ENCODE data around the gene GRK1. TPM values are rescaled to one million over a fixed set of nuclear protein-coding genes. Genes with fewer than 3 reads are reported as not detected.

Gene GRK1
- total and polyA plus RNA-seq, 2 of the 13 experiments (the other 11 are each of a cell fraction or from before 2014, with no cell fraction given), result 0.07 to 0.12 TPM

DNA sequence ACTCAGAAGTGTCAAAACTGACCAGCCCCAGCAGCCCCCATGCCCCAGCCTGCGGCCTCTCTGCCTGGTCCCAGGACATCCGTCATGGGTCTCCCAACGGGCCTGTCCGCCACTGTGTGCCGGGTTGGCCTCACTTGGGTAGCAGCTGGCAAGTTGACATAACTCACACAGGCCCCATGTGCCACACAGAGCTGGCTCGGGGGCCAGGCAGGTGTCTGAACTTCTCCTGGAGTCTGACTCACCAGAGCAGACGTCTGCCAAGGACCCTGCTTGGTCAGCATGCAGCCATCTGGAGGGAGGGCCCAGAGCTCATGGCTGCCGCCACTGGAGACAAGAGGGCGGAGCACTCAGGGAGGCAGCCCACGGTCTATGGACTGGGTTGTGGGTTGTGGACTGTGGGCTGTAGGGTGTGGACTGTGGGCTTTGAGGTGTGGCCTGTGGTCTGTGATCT, 60.0 kb downstream of the GRK1 start:
- in situ Hi-C loops (cut with HindIII; ENCODE audit: extremely low pct_ligation_motif_present, low pct_unique_long_range_greater_than_20kb) (no loop called here), intact Hi-C loops (cut with micrococcal nuclease; ENCODE audit: unreplicated experiment) (no loop called here)
- Histone ChIP-seq H3K4me1 (ENCODE audit: insufficient read depth, low read length) (peaks cover 10% of the 10 kb centered on the region), H3K4me2 (ENCODE audit: low read depth, low read length) (no peak overlapping the region), H3K4me3 (replicated peaks in 1 of 3; ENCODE audit: insufficient read depth in 1 of 3, low read depth in 2 of 3, low read length in 3 of 3) (no peak overlapping the region), H3K27me3 (ENCODE audit: control insufficient read depth in 1 of 2, insufficient read depth in 2 of 2, low read length in 2 of 2) (peaks cover 11 to 46% of the 10 kb centered on the region in 2 experiments; a peak in 4 of 5 replicates), H3K9ac (ENCODE audit: insufficient read depth, low read depth, low read length) (no peak overlapping the region), H3K9me3 (ENCODE audit: low read length) (no peaks in the 10 kb centered on the region), H2AFZ (ENCODE audit: low read length) (no peak overlapping the region), H4K20me1 (ENCODE audit: insufficient read depth, low read length) (no peaks in the 10 kb centered on the region), H3K36me3 (replicated peaks in 1 of 2; ENCODE audit: control insufficient read depth in 1 of 2, insufficient read depth in 2 of 2, low read length in 2 of 2) (no peaks in the 10 kb centered on the region), H3K27ac (ENCODE audit: extremely low read length, insufficient read depth, low read length) (no peak overlapping the region), H3K79me2 (ENCODE audit: insufficient read depth, low read length) (no peaks in the 10 kb centered on the region)
- no peak for FAIRE-seq
- ATAC-seq, result no peak
- TF ChIP-seq, protein P1, sequence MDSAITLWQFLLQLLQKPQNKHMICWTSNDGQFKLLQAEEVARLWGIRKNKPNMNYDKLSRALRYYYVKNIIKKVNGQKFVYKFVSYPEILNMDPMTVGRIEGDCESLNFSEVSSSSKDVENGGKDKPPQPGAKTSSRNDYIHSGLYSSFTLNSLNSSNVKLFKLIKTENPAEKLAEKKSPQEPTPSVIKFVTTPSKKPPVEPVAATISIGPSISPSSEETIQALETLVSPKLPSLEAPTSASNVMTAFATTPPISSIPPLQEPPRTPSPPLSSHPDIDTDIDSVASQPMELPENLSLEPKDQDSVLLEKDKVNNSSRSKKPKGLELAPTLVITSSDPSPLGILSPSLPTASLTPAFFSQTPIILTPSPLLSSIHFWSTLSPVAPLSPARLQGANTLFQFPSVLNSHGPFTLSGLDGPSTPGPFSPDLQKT (CRISPR knock-in tag; IDR thresholded peaks at IDR 0.05; ENCODE audit: borderline replicate concordance), result no peak
- TF ChIP-seq ARID2 (CRISPR knock-in tag; IDR thresholded peaks at IDR 0.05; ENCODE audit: borderline replicate concordance), result no peak
- TF ChIP-seq MTA1 (CRISPR knock-in tag; IDR thresholded peaks at IDR 0.05; ENCODE audit: borderline replicate concordance), result no peak
- no peak for TF ChIP-seq RCOR2 (CRISPR knock-in tag; IDR thresholded peaks at IDR 0.05)
- TF ChIP-seq, protein P2, sequence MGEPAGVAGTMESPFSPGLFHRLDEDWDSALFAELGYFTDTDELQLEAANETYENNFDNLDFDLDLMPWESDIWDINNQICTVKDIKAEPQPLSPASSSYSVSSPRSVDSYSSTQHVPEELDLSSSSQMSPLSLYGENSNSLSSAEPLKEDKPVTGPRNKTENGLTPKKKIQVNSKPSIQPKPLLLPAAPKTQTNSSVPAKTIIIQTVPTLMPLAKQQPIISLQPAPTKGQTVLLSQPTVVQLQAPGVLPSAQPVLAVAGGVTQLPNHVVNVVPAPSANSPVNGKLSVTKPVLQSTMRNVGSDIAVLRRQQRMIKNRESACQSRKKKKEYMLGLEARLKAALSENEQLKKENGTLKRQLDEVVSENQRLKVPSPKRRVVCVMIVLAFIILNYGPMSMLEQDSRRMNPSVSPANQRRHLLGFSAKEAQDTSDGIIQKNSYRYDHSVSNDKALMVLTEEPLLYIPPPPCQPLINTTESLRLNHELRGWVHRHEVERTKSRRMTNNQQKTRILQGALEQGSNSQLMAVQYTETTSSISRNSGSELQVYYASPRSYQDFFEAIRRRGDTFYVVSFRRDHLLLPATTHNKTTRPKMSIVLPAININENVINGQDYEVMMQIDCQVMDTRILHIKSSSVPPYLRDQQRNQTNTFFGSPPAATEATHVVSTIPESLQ (CRISPR knock-in tag; conservative IDR thresholded peaks at IDR 0.05), result no peak
- no peak for TF ChIP-seq POLR2AphosphoS2 (IDR thresholded peaks at IDR 0.05; ENCODE audit: low read depth, low read length)
- TF ChIP-seq ELF4 (CRISPR knock-in tag; IDR thresholded peaks at IDR 0.05; ENCODE audit: borderline replicate concordance), result no peak
- TF ChIP-seq, protein P3, sequence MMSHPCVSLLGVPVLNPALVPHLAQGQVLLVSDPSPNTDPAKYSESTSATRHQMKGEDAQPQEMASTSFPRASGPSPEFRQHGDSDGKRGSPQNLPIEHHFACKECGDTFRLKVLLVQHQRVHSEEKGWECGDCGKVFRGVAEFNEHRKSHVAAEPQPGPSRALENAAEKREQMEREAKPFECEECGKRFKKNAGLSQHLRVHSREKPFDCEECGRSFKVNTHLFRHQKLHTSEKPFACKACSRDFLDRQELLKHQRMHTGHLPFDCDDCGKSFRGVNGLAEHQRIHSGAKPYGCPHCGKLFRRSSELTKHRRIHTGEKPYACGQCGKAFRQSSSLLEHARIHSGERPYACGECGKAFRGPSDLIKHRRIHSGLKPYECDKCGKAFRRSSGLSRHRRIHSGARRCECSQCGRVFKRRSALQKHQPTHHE (CRISPR knock-in tag; IDR thresholded peaks at IDR 0.05; ENCODE audit: borderline replicate concordance), result no peak
- no peak for TF ChIP-seq ZFX (CRISPR knock-in tag; IDR thresholded peaks at IDR 0.05; ENCODE audit: low read depth)
- TF ChIP-seq GZF1 (CRISPR knock-in tag; IDR thresholded peaks at IDR 0.05), result no peak
- TF ChIP-seq ZNF12 (CRISPR knock-in tag; IDR thresholded peaks at IDR 0.05), result no peak
- CTCF ChIA-PET (ENCODE audit: low intra/inter-chr PET ratio, low total read pairs), result no interaction called here
- no peak for DNase-seq (ENCODE audit: low spot score)
- 27% methylated on average over 3 of the region's 10 CpGs for WGBS (ENCODE audit: low lambda C conversion rate)
- no TSS peak for BruUV-seq (replicated peaks)
- POLR2A ChIA-PET, result no interaction called here

Measured in HepG2 (cell line).